ENCODE data around the gene IRF4.

The IRF4 gene

GRCh38 chr6:386688-387266 lies 4.8 kb upstream of the IRF4 start:
- no peak for TF ChIP-seq CTCF (IDR thresholded peaks at IDR 0.05; ENCODE audit: insufficient read depth, low read length, poor library complexity, severe bottlenecking)
- TF ChIP-seq EZH2phosphoT487 (conservative IDR thresholded peaks at IDR 0.05; ENCODE audit: low read length), result no peak
- H3K27ac ChIP-seq (ENCODE audit: low read depth, low read length), result no peak overlapping the region
- H3K4me2 ChIP-seq (ENCODE audit: low read depth, low read length, poor library complexity, severe bottlenecking), result no peak overlapping the region
- H3K9me3 ChIP-seq (ENCODE audit: insufficient read depth, low read length), result no peaks in the 10 kb centered on the region
- H2AFZ ChIP-seq (ENCODE audit: low read depth, low read length, severe bottlenecking), result no peak overlapping the region
- H3F3A ChIP-seq (ENCODE audit: insufficient read depth), result no peaks in the 10 kb centered on the region
- no peak overlapping the region for H3K4me3 ChIP-seq (ENCODE audit: insufficient read depth, low read length, poor library complexity, severe bottlenecking)
- no peak overlapping the region for H3K9ac ChIP-seq (ENCODE audit: low read length)
- H4K20me1 ChIP-seq (ENCODE audit: low read depth, low read length), result no peaks in the 10 kb centered on the region
- H3K27me3 ChIP-seq (ENCODE audit: low read length), result no peaks in the 10 kb centered on the region
- no peaks in the 10 kb centered on the region for H3K36me3 ChIP-seq (ENCODE audit: low read length)
- no peaks in the 10 kb centered on the region for H3K9me2 ChIP-seq (replicated peaks; ENCODE audit: insufficient read depth, low read length)
- no peaks in the 10 kb centered on the region for H3K79me2 ChIP-seq (ENCODE audit: insufficient read depth, low read length)

- TF ChIP-seq CTCF (IDR thresholded peaks at IDR 0.05; ENCODE audit: insufficient read depth, low read length, poor library complexity, severe bottlenecking) (no peak), EZH2phosphoT487 (conservative IDR thresholded peaks at IDR 0.05; ENCODE audit: low read length) (no peak)
- H3K27me3 ChIP-seq (ENCODE audit: low read length), result no peaks in the 10 kb centered on the region
- no peak overlapping the region for H3K9ac ChIP-seq (ENCODE audit: low read length)
- H4K20me1 ChIP-seq (ENCODE audit: low read depth, low read length), result no peaks in the 10 kb centered on the region
- H3K4me2 ChIP-seq (ENCODE audit: low read depth, low read length, poor library complexity, severe bottlenecking), result no peak overlapping the region
- H3K79me2 ChIP-seq (ENCODE audit: insufficient read depth, low read length), result peaks cover 2% of the 10 kb centered on the region; the same call in 1 of the 2 replicates
- no peaks in the 10 kb centered on the region for H3F3A ChIP-seq (ENCODE audit: insufficient read depth)
- no peaks in the 10 kb centered on the region for H3K9me2 ChIP-seq (replicated peaks; ENCODE audit: insufficient read depth, low read length)
- H3K9me3 ChIP-seq (ENCODE audit: insufficient read depth, low read length), result no peaks in the 10 kb centered on the region
- no peaks in the 10 kb centered on the region for H3K36me3 ChIP-seq (ENCODE audit: low read length)
- no peak overlapping the region for H3K27ac ChIP-seq (ENCODE audit: low read depth, low read length)
- no peak overlapping the region for H2AFZ ChIP-seq (ENCODE audit: low read depth, low read length, severe bottlenecking)
- no peak overlapping the region for H3K4me3 ChIP-seq (ENCODE audit: insufficient read depth, low read length, poor library complexity, severe bottlenecking)
Observed at GRCh38 chr6:387293-387741, 4.2 kb upstream of the IRF4 start.

DNA sequence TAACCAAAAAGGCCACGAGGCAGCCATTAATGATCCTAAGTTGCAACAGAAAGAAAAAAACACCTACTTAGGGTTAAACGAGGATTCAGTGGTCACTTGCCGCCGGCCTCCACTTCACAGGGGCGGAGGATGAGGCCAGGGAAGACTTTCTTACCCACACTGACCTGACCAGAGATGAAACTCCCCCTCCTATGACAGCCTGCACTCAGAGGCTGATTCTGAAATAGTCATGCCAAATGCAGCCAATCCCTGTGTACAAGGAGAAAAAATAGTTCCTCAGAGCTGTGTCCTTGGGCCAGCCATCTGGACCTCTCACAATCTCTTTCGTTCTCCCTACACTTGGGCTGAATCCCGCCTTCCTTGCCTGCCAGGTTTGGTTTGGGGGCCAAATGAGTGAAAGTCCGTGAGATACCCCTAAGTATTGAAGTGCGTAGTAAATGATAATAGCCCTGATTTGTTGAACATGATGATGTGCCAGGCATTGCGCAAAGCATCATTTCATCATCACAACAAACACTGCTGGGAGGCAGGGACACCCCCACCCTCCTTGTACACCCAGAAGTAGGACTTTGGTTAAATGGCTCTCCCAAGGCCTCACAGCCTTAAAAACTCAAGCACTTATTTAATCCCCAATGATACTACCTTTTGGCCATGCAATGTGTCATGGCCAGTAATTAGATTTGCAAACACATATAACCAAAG lies 3.2 kb upstream of the IRF4 start:
- Histone ChIP-seq H3K9me3 (ENCODE audit: insufficient read depth, low read length) (no peaks in the 10 kb centered on the region), H3F3A (ENCODE audit: insufficient read depth) (no peaks in the 10 kb centered on the region), H3K27ac (ENCODE audit: low read depth, low read length) (no peak overlapping the region), H4K20me1 (ENCODE audit: low read depth, low read length) (no peaks in the 10 kb centered on the region), H2AFZ (ENCODE audit: low read depth, low read length, severe bottlenecking) (no peak overlapping the region), H3K9me2 (replicated peaks; ENCODE audit: insufficient read depth, low read length) (no peaks in the 10 kb centered on the region), H3K4me3 (ENCODE audit: insufficient read depth, low read length, poor library complexity, severe bottlenecking) (no peak overlapping the region), H3K9ac (ENCODE audit: low read length) (no peak overlapping the region), H3K4me2 (ENCODE audit: low read depth, low read length, poor library complexity, severe bottlenecking) (no peak overlapping the region), H3K79me2 (ENCODE audit: insufficient read depth, low read length) (peaks cover 6% of the 10 kb centered on the region; the same call in 1 of the 2 replicates), H3K36me3 (ENCODE audit: low read length) (no peaks in the 10 kb centered on the region), H3K27me3 (ENCODE audit: low read length) (no peaks in the 10 kb centered on the region)
- TF ChIP-seq EZH2phosphoT487 (conservative IDR thresholded peaks at IDR 0.05; ENCODE audit: low read length), result no peak
- TF ChIP-seq CTCF (IDR thresholded peaks at IDR 0.05; ENCODE audit: insufficient read depth, low read length, poor library complexity, severe bottlenecking), result no peak
